Measurements from ENCODE around the gene MAPKAP1. TPM values are rescaled to one million over a fixed set of nuclear protein-coding genes. Genes with fewer than 3 reads are reported as not detected.

MAPKAP1 gene
- total and polyA plus RNA-seq, 2 of the 13 experiments (the other 11 are each of a cell fraction or from before 2014, with no cell fraction given) = 45.0 to 64.3 TPM

GRCh38 chr9:125407974-125408900, 298.8 kb downstream of the MAPKAP1 start (continued):
- TF ChIP-seq ZNF672 (CRISPR knock-in tag; IDR thresholded peaks at IDR 0.05) (no peak), MYC (CRISPR knock-in tag; IDR thresholded peaks at IDR 0.05; ENCODE audit: borderline replicate concordance) (no peak), ZNF280B (CRISPR knock-in tag; IDR thresholded peaks at IDR 0.05; ENCODE audit: borderline replicate concordance) (no peak), IKZF5 (CRISPR knock-in tag; IDR thresholded peaks at IDR 0.05) (no peak), NBN (conservative IDR thresholded peaks at IDR 0.05) (no peak), ZNF710 (CRISPR knock-in tag; IDR thresholded peaks at IDR 0.05; ENCODE audit: borderline replicate concordance) (no peak; the same call in 1 of the 2 replicates), HOXA5 (CRISPR knock-in tag; IDR thresholded peaks at IDR 0.05) (0 out of 2 replicates have a peak, but pooled peaks have one; percentile 22), ZNF614 (CRISPR knock-in tag; IDR thresholded peaks at IDR 0.05; ENCODE audit: borderline replicate concordance) (no peak), TBP (CRISPR knock-in tag; IDR thresholded peaks at IDR 0.05) (no peak), JARID2 (CRISPR knock-in tag; IDR thresholded peaks at IDR 0.05; ENCODE audit: insufficient replicate concordance) (no peak), FOXP1 (IDR thresholded peaks at IDR 0.05) (no peak), FOXP1 (CRISPR knock-in tag; IDR thresholded peaks at IDR 0.05) (no peak), NFE2L1 (CRISPR knock-in tag; IDR thresholded peaks at IDR 0.05; ENCODE audit: borderline replicate concordance) (no peak), PCBP1 (IDR thresholded peaks at IDR 0.05; ENCODE audit: borderline replicate concordance, low read depth, low read length) (no peak), ZNF460 (CRISPR knock-in tag; IDR thresholded peaks at IDR 0.05; ENCODE audit: borderline replicate concordance) (no peak), ZNF407 (CRISPR knock-in tag; IDR thresholded peaks at IDR 0.05; ENCODE audit: not compliant biosample characterization) (no peak)

Data from HepG2 (cell line).